ENCODE results near the gene HEATR9. TPM values are rescaled to one million over a fixed set of nuclear protein-coding genes. Genes with fewer than 3 reads are reported as not detected.

Gene HEATR9
- total and polyA plus RNA-seq, 2 donors (not counting 3 experiments of a cell fraction or from before 2014, with no cell fraction given): not detected

DNA sequence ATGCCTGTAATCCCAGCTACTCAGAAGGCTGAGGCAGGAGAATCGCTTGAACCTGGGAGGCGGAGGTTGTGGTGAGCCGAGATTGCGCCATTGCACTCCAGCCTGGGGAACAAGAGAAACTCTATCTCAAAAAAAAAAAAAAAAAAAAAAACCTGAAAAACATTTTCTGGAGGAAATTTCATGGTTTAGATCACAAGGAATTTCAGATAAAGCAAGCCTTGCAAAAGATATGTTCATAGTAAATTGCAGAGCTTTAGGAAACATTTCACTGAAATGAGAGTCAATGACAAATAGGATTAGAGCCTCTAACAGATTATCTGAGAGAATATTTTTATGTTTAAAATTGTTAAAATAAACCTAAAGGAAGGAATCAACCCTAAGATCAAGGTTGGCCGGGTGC, 56.2 kb downstream of the HEATR9 start:
- Histone ChIP-seq H3K4me1 (ENCODE audit: control insufficient read depth, extremely low read depth, insufficient read depth, low read length) (peaks cover 39% of the 10 kb centered on the region), H3K4me3 (replicated peaks in 1 of 3; ENCODE audit: insufficient read depth in 1 of 3, low read depth in 1 of 3, low read length in 3 of 3) (no peak overlapping the region), H3K4me2 (ENCODE audit: insufficient read depth, low read length) (no peak overlapping the region), H4K20me1 (replicated peaks; ENCODE audit: control insufficient read depth, extremely low read depth, insufficient read depth, low read length) (peaks cover 20% of the 10 kb centered on the region), H3K9ac (replicated peaks; ENCODE audit: extremely low read depth, insufficient read depth, low read length) (no peak overlapping the region), H3K9me3 (replicated peaks; ENCODE audit: control insufficient read depth, insufficient read depth, low read length) (no peaks in the 10 kb centered on the region), H3K27ac (ENCODE audit: insufficient read depth, low read depth, low read length) (no peak overlapping the region), H2AFZ (ENCODE audit: low read depth, low read length) (no peak overlapping the region), H3K79me2 (ENCODE audit: control insufficient read depth, insufficient read depth, low read length) (peaks cover 81% of the 10 kb centered on the region), H3K9me1 (replicated peaks; ENCODE audit: control insufficient read depth, extremely low read depth, insufficient read depth, low read length) (no peaks in the 10 kb centered on the region), H3K36me3 (ENCODE audit: control insufficient read depth in 2 of 2, extremely low read depth in 1 of 2, insufficient read depth in 2 of 2, low read length in 2 of 2) (peaks cover 0 to 4% of the 10 kb centered on the region in 2 experiments), H3K27me3 (ENCODE audit: control insufficient read depth in 2 of 2, insufficient read depth in 2 of 2, low read length in 2 of 2) (no peaks in the 10 kb centered on the region)
- FAIRE-seq: no peak
- no TSS peak for BruUV-seq (replicated peaks)
- CTCF ChIA-PET: interaction anchor here (11.8 kb wide), 1 partner anchor 46 kb away, joined by 453 read pairs; no protein-coding TSS in a partner anchor
- intact Hi-C loops (cut with micrococcal nuclease): no loop called here
- DNase-seq (ENCODE audit: low read depth, low spot score): no peak
- dilution Hi-C loops (cut with MboI; ENCODE audit: extremely low pct_ligation_motif_present, low sequenced_read_pairs): no loop called here
- POLR2A ChIA-PET: interaction anchor here (0.7 kb wide), 1 partner anchor 49 kb away, joined by 3 read pairs; no protein-coding TSS in a partner anchor
- TF ChIP-seq FOS (IDR thresholded peaks at IDR 0.05; ENCODE audit: borderline replicate concordance, insufficient read depth, low read length) (no peak), MYC (IDR thresholded peaks at IDR 0.05; ENCODE audit: low read depth, low read length) (no peak), JUN (IDR thresholded peaks at IDR 0.05; ENCODE audit: borderline replicate concordance, insufficient read depth, insufficient read length, low read depth) (no peak), GATA2 (IDR thresholded peaks at IDR 0.05; ENCODE audit: insufficient read depth, insufficient read length, low read depth, low read length) (no peak), EZH2 (IDR thresholded peaks at IDR 0.05; ENCODE audit: borderline replicate concordance, low read depth, low read length, severe bottlenecking) (no peak)
- TF ChIP-seq, protein P1, sequence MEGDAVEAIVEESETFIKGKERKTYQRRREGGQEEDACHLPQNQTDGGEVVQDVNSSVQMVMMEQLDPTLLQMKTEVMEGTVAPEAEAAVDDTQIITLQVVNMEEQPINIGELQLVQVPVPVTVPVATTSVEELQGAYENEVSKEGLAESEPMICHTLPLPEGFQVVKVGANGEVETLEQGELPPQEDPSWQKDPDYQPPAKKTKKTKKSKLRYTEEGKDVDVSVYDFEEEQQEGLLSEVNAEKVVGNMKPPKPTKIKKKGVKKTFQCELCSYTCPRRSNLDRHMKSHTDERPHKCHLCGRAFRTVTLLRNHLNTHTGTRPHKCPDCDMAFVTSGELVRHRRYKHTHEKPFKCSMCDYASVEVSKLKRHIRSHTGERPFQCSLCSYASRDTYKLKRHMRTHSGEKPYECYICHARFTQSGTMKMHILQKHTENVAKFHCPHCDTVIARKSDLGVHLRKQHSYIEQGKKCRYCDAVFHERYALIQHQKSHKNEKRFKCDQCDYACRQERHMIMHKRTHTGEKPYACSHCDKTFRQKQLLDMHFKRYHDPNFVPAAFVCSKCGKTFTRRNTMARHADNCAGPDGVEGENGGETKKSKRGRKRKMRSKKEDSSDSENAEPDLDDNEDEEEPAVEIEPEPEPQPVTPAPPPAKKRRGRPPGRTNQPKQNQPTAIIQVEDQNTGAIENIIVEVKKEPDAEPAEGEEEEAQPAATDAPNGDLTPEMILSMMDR (IDR thresholded peaks at IDR 0.05; ENCODE audit: extremely low read depth in 1 of 2, insufficient read depth in 1 of 2, low read depth in 1 of 2, low read length in 2 of 2): no peak
- TF ChIP-seq, protein P2, sequence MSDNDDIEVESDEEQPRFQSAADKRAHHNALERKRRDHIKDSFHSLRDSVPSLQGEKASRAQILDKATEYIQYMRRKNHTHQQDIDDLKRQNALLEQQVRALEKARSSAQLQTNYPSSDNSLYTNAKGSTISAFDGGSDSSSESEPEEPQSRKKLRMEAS (IDR thresholded peaks at IDR 0.05; ENCODE audit: insufficient read depth, insufficient read length): no peak

Measured in endothelial cell of umbilical vein (primary cell).